Natural killer cell treated with Interleukin-12 subunit alpha and Interleukin-12 subunit beta and Interleukin-15 and Interleukin-18, amount 100 ng/mL, for 72 hours (primary cell): Measurements from ENCODE around the gene HYDIN. TPM values are rescaled to one million over a fixed set of nuclear protein-coding genes. Genes with fewer than 3 reads are reported as not detected.

Source experiments
- ATAC-seq, 2 donors: fragments of 150-1000 bp; cut with Tn5 transposase in 1 of 2; sonication (Bioruptor Pico), chemical (Tn5 transposase) in 1 of 2; 2 replicates each; pipeline ENCODE4 v1.10.0; 2021
- DNase-seq: peaks from one replicate; pipeline ENCODE4 v3.0.0; 2022; ENCODE audit warnings: low spot score
- H3K27ac Mint-ChIP-seq, 2 donors: 1 replicate in 1 of 2; 2 replicates in 1 of 2; pipeline ENCODE4 v1.8.0; 2022; ENCODE audit warnings: mixed read lengths in 2 of 2, mild to moderate bottlenecking in 1 of 2, moderate library complexity in 1 of 2
- H3K27me3 Mint-ChIP-seq, 2 donors: 1 replicate in 1 of 2; 2 replicates in 1 of 2; pipeline ENCODE4 v1.8.0; 2022; ENCODE audit warnings: mixed read lengths in 2 of 2
- H3K36me3 Mint-ChIP-seq: one replicate; pipeline ENCODE4 v1.8.0; 2022; ENCODE audit warnings: mixed read lengths
- H3K4me1 Mint-ChIP-seq, 2 donors: 1 replicate in 1 of 2; 2 replicates in 1 of 2; pipeline ENCODE4 v1.8.0; 2022; ENCODE audit warnings: low read depth in 2 of 2, mixed read lengths in 2 of 2, mild to moderate bottlenecking in 1 of 2
- H3K4me3 Mint-ChIP-seq: one replicate; pipeline ENCODE4 v1.8.0; 2022; ENCODE audit warnings: mixed read lengths
- H3K9me3 Mint-ChIP-seq: 2 replicates; pipeline ENCODE4 v1.8.0; 2022; ENCODE audit warnings: mixed read lengths
- total RNA-seq, 2 donors: library from RNA; stranded (reverse); gene quantifications; one replicate each; pipeline ENCODE4 v1.2.3, GENCODE V29; 2022

HYDIN gene
- total RNA-seq, 2 donors from 2014 or later, result not detected

DNA sequence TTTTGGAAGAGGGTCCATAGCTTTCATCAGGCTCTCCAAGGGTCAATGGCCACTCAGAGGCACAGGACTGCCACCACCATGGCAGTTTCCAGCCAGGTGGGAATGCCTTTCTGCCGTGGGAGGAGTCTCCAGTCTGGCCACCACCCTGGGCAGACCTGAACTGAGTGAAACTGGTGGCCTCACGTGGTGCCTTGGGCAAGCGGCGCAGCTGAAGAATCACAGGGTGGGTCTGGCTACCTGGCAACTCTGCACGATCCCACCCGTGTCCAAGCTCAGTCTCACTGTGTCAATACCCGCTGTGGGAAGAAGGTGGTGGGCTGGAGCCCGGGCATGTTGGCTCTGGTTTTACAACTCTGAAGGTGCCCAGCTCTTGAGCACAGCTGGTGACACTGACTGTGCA lies 461.4 kb downstream of the HYDIN start:
- ATAC-seq (no peak), DNase-seq (no peak)
- Mint-ChIP-seq H3K4me3 (no peak overlapping the region), H3K27me3 (no peaks in the 10 kb centered on the region), H3K36me3 (no peaks in the 10 kb centered on the region), H3K9me3 (no peaks in the 10 kb centered on the region), H3K4me1 (no peaks in the 10 kb centered on the region), H3K27ac (no peak overlapping the region)

DNA sequence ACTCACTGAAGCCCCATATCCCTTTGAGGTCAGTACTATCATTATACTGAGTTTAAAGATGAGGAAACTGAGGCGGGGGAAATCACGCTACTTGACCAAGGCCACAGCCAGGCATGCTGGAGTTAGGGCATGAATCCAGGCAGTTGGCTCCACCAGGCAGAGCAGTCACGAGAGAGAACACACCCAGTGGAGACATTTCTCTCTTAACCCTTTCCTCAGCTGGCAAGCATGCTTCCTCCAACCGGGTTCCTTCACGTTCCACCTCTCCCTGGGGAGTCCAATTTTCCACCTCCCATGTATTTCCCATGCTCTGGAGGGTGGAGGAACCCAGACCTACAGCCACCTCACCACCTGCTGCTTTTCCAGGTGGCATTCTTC lies 462.3 kb downstream of the HYDIN start:
- H3K27me3 Mint-ChIP-seq, result no peaks in the 10 kb centered on the region
- no peaks in the 10 kb centered on the region for H3K9me3 Mint-ChIP-seq
- H3K4me1 Mint-ChIP-seq, result no peaks in the 10 kb centered on the region
- H3K36me3 Mint-ChIP-seq, result no peaks in the 10 kb centered on the region
- ATAC-seq (no peak), DNase-seq (no peak)
- no peak overlapping the region for H3K27ac Mint-ChIP-seq
- H3K4me3 Mint-ChIP-seq, result no peak overlapping the region

DNA sequence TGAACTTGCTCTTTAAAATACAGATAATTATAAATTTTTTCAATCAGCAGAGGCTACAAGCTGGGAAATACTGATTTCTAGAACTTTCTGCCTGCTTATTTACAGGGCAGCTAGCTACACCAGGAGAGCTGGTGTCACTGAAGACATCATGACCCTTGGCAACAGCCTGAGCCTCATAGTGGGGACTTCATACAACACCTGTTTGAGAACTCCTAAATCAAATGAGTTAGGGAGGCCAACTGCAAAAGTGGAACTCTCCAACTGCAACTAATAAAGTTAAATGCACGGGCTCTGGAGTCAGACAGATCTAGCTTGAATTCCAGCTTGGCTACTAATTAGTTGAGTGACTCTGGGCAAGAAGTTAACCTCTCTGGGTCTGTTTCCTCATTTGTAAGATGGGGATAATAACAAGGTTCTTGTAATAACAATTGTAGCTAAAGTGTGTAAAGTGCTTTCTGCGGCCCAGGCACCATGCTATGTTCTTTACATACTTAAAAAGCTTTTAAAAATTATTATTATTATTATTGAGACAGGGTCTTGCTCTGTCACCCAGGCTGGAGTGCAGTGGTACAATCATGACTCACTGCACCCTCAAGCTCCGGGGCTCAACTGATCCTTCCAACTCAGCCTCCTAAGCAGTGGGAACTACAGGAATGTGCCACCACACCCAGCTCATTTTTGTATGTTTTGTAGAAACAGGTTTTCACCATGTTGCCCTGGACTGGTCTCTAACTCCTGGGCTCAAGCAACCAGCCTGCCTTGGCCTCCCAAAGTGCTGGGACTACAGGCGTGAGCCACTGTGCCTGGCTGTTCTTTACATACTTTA lies 462.9 kb downstream of the HYDIN start:
- H3K27ac Mint-ChIP-seq, result no peak overlapping the region
- H3K4me1 Mint-ChIP-seq, result no peaks in the 10 kb centered on the region
- H3K9me3 Mint-ChIP-seq, result no peaks in the 10 kb centered on the region
- no peak overlapping the region for H3K4me3 Mint-ChIP-seq
- ATAC-seq (no peak), DNase-seq (peak; percentile 56)
- H3K36me3 Mint-ChIP-seq, result no peaks in the 10 kb centered on the region
- no peaks in the 10 kb centered on the region for H3K27me3 Mint-ChIP-seq

DNA sequence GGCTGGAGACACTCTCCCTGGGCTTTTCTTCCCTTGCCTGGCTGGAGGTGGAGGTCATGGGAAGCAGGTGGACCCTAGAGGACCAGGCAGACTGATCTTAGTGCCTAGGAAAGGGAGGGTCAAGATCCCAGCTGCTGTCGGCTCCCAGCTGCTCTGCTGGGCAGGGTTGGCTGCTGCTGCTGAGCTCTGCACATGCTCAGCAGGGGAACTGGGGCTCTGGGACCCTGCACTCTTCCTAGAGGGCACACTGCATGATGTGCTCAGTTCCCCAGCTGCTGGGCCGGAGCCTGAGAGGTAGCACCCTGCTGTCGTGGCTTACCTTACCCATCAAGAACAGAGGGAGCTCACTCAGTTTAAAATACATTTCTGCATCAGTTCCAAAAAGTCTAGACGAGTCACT lies 463.9 kb downstream of the HYDIN start:
- no peaks in the 10 kb centered on the region for H3K36me3 Mint-ChIP-seq
- H3K27me3 Mint-ChIP-seq, result no peaks in the 10 kb centered on the region
- H3K4me3 Mint-ChIP-seq, result no peak overlapping the region
- ATAC-seq (no peak), DNase-seq (no peak)
- H3K9me3 Mint-ChIP-seq, result no peaks in the 10 kb centered on the region
- no peak overlapping the region for H3K27ac Mint-ChIP-seq
- H3K4me1 Mint-ChIP-seq, result no peaks in the 10 kb centered on the region

DNA sequence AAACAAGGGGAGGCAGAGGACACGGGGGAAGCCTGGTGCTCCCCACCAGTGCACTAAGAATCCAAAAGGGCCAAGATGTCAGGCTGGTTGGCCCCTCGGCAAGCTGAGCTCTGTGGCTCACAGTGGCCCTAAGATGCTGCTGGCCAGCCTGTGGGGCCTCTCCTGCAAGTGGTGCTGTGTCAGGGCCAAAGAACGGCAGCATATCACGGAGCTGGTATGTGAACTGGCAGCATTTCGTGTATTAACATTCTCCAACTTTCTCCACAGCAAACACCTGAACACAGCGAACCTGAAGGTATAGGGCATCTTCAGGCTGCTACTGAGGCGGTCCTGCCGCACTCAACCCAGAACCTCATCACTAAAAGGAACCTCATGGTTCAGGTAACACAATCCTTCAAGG lies 464.3 kb downstream of the HYDIN start:
- Mint-ChIP-seq H3K4me1 (no peaks in the 10 kb centered on the region), H3K4me3 (no peak overlapping the region), H3K9me3 (no peaks in the 10 kb centered on the region), H3K36me3 (no peaks in the 10 kb centered on the region), H3K27me3 (no peaks in the 10 kb centered on the region), H3K27ac (no peak overlapping the region)
- ATAC-seq (no peak), DNase-seq (no peak)

DNA sequence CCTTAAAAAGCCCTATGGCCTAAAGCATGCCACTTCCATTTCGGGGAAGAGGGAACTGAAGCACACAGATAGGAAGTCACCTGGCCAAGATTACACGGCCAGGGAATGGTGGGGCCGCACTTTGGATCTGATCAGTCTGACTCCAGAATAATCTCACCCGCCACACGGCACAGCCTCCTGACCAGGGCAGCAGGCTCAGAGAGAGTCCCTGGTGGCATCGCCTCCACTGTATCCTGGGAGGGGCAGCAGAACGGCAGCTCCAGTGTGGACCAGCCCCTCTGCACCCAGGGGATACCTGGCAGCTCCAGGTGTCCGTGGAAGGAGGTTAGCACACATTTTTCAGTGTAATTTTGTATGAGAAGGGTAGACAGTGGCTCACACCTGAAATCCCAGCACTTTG lies 465.0 kb downstream of the HYDIN start:
- no peak overlapping the region for H3K27ac Mint-ChIP-seq
- no peak overlapping the region for H3K4me3 Mint-ChIP-seq
- H3K27me3 Mint-ChIP-seq, result no peaks in the 10 kb centered on the region
- no peaks in the 10 kb centered on the region for H3K9me3 Mint-ChIP-seq
- DNase-seq (no peak), ATAC-seq (no peak)
- no peaks in the 10 kb centered on the region for H3K36me3 Mint-ChIP-seq
- no peaks in the 10 kb centered on the region for H3K4me1 Mint-ChIP-seq

DNA sequence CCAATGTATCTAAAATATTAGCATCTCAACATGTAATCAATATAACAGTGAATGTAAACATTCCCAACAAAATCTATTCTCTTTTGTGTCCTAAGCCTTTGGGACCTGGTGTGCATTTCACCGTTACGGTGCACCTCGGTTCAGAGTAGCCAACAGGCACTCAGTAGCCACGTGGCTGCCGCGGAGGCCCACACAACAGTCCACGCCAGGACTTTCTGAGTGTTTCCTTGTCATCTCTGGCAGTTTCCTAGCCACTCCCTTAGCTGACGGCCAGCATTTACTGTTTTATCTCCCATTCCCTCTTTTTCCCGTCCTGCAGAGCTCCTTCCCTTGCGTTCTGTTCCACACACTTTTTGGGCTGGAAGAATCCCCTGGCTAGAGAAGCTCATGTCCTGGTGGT lies 465.9 kb downstream of the HYDIN start:
- no peak for ATAC-seq

DNA sequence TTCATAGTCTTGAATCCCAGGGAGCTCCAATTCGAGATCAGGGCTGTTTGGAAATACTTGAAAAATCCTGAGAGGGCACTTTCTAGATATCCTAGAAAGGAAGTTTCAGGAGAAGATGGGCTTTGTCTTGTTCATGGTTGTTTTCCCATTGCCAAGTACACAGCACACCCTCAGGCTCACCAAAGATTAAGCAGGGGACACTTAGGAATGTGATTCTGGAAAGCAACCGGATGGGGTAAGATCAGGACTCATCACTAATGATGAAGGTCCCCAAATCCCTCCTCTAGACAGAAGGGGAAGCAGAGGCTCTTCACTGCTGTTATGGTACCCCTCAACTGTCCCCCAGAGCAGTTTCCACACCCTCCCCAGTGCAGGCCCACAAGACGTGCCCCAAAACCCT lies 470.3 kb downstream of the HYDIN start:
- Mint-ChIP-seq H3K9me3 (no peaks in the 10 kb centered on the region), H3K36me3 (no peaks in the 10 kb centered on the region), H3K4me1 (peaks cover 0 to 2% of the 10 kb centered on the region in 2 donors), H3K4me3 (no peak overlapping the region), H3K27ac (no peak overlapping the region), H3K27me3 (no peaks in the 10 kb centered on the region)
- DNase-seq (no peak), ATAC-seq (no peak)

More for the DNA sequence above, 465.9 kb downstream of the HYDIN start:
- no peak for DNase-seq
- Mint-ChIP-seq H3K9me3 (no peaks in the 10 kb centered on the region), H3K27me3 (no peaks in the 10 kb centered on the region), H3K4me3 (no peak overlapping the region), H3K4me1 (peaks cover 0 to under 1% of the 10 kb centered on the region in 2 donors), H3K27ac (no peak overlapping the region), H3K36me3 (no peaks in the 10 kb centered on the region)

DNA sequence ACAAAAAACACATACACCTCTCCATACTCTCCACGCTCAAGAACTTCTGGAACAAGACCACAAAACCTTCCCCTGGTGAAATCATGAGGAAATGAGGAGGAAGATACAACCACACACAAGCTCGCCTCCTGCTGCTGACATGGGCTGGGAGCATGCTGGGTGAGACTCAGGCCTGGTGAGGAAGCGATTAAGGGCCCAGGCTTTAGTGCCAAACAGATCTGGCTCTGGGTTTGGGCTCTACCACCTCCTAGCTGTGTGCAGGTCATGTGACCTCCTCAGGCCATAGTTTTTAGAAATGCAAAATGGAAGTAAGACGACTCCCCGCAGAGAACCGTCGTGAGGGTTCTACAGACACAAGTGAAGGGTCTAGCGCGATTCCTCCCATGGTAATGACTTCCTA lies 470.9 kb downstream of the HYDIN start:
- Mint-ChIP-seq H3K4me3 (no peak overlapping the region), H3K27ac (no peak overlapping the region), H3K9me3 (no peaks in the 10 kb centered on the region), H3K4me1 (peaks cover 0 to 2% of the 10 kb centered on the region in 2 donors), H3K27me3 (no peaks in the 10 kb centered on the region), H3K36me3 (no peaks in the 10 kb centered on the region)
- no peak for ATAC-seq
- DNase-seq, result no peak

DNA sequence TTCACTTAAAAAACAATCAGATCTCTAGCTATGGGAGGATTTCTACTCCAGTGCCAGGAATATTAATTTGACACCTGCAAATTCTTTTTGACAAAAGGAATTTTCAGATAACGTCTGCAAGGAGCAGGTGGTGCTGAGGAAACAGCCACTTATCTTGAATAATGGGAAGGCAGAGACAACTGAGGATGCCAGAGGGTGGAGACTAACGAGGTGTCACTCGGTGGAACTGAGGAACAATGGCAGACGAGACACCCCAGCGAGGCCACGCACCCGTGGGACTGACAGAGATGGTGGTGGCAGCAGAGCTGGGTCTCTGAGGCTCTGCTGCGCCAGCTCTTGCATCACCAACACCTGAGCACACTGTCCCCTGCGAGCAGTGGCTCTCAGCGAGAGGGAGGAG lies 471.7 kb downstream of the HYDIN start:
- Mint-ChIP-seq H3K9me3 (no peaks in the 10 kb centered on the region), H3K4me1 (peaks cover 0 to 2% of the 10 kb centered on the region in 2 donors), H3K27ac (no peak overlapping the region), H3K36me3 (no peaks in the 10 kb centered on the region), H3K4me3 (no peak overlapping the region), H3K27me3 (no peaks in the 10 kb centered on the region)
- no peak for ATAC-seq
- DNase-seq, result no peak

Other genes with a start within 250 kb of the HYDIN start
- 10 to 100 TPM; 16.6 to 23.8 TPM for gene CMTR2, start 58.7 kb upstream of the HYDIN start, total RNA-seq
- not detected for gene CALB2, start 128.0 kb upstream of the HYDIN start, total RNA-seq
- not detected for gene TLE7, start 211.3 kb upstream of the HYDIN start, total RNA-seq
- 10 to 100 TPM; 10.4 to 13.1 TPM for gene ZNF23, start 231.5 kb upstream of the HYDIN start, total RNA-seq